Activated gamma-delta T cell treated with Interleukin-2 at 50 U/mL for 16 hours (primary cell): Measurements from ENCODE around the gene KLHL3.

Experiments used
- DNase-seq: peaks from one replicate; pipeline ENCODE4 v3.0.0-alpha.2; 2020

The KLHL3 gene

GRCh38 chr5:137572042-137572695 lies 163.7 kb downstream of the KLHL3 start:
- DNase-seq: no peak

DNA sequence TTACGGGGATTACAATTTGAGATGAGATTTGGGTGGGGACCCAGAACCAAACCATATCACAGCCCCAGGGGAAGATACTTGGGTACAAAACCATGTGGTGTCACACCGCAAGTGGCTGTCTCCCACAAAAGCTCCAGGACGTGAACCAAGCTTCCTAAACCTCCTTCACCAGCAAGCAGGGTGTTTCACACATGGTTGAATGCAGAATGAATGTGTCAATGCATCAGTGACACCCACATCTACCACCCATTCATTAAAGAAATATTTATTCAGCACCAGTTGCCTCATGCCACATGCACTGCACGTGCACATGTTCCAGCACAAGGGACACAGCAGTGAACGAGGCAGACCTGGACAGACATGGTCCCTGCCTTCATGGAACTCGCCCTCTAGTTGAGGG lies 165.8 kb downstream of the KLHL3 start:
- DNase-seq: no peak
